ENCODE measurements around the gene RINL.

The RINL gene

DNA sequence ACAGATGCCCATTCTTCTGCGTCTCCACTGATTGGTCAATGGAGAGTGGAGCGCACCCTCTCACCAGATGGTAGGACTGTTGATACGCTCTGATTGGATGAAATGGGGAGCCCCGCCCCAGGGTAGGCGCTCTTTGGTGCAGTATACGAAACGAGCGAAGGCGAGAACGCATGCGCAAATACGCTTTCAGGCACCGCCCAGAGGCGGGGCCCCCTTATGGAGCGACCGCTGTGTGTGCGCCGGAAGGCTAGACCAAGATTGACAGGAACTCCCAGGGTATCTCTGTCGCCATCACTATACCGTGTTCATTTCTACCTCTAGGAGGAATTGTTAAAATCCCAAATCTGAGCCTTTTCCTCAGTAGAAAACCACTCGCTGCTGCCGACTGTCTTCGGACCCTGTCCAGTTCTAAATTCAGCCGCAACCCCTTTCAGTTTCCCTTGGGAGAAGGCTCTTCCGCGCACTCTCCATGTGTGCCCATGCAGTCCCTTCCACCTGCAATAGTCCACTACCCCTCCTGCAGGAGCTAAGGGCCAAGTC is 27.6 kb downstream of the RINL start:
- Histone ChIP-seq H3K36me3 (ENCODE audit: low read depth) (peaks cover 36% of the 10 kb centered on the region), H3K9me3 (ENCODE audit: severe bottlenecking) (no peaks in the 10 kb centered on the region), H3K4me1 (ENCODE audit: insufficient read depth, poor library complexity, severe bottlenecking) (peaks cover 12% of the 10 kb centered on the region), H3K27ac (ENCODE audit: poor library complexity, severe bottlenecking) (peak overlapping the region; percentile 93), H3K27me3 (ENCODE audit: insufficient read depth, poor library complexity, severe bottlenecking) (no peaks in the 10 kb centered on the region), H3K4me3 (ENCODE audit: severe bottlenecking) (peak overlapping the region; percentile 86)
- TF ChIP-seq, protein P1, sequence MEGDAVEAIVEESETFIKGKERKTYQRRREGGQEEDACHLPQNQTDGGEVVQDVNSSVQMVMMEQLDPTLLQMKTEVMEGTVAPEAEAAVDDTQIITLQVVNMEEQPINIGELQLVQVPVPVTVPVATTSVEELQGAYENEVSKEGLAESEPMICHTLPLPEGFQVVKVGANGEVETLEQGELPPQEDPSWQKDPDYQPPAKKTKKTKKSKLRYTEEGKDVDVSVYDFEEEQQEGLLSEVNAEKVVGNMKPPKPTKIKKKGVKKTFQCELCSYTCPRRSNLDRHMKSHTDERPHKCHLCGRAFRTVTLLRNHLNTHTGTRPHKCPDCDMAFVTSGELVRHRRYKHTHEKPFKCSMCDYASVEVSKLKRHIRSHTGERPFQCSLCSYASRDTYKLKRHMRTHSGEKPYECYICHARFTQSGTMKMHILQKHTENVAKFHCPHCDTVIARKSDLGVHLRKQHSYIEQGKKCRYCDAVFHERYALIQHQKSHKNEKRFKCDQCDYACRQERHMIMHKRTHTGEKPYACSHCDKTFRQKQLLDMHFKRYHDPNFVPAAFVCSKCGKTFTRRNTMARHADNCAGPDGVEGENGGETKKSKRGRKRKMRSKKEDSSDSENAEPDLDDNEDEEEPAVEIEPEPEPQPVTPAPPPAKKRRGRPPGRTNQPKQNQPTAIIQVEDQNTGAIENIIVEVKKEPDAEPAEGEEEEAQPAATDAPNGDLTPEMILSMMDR (IDR thresholded peaks at IDR 0.05; ENCODE audit: poor library complexity, severe bottlenecking), result no peak
- ATAC-seq (ENCODE audit: low read depth) (peak; percentile 84), DNase-seq (ENCODE audit: low spot score) (no peak)

DNA sequence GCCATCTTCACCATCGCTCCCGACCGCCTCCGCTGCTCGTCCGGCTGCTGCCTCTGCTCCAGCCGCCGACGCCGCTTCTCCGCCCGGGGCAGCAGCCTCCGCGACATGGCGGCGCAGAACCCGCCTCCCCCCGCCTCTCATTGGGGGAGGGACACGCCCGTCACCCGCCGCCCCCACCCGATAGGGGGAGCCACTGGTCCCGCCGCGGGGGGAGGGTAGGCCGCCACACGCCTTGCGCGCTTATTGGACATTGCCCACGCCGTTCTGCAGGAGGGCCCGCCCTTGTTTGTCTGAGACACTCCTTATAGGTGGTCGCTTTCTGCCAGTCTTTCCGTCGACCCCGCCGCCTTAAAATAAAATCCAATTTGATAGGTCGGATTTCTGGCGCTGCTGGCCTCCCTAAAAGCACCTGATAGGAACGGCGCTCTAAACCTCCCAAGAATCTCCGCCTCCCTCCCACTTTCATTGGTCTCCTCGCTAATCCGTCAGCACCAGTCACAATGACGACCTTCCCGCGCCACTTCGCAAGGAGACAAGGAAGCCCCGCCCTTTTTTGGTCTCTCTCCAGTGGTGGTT is 28.1 kb downstream of the RINL start, which contains the start of gene HNRNPL:
HNRNPL (minus strand) TSS at position 127 of the 576 bp plus-strand sequence; CDS start at position 107, 20 bp downstream.
- H3K4me3 ChIP-seq (ENCODE audit: severe bottlenecking), result peak within 1 kb of the TSS; percentile 94
- no peaks in the 10 kb centered on the region for H3K9me3 ChIP-seq (ENCODE audit: severe bottlenecking)
- ATAC-seq (ENCODE audit: low read depth) (peak; percentile 75), DNase-seq (ENCODE audit: low spot score) (peak; percentile 100)
- H3K4me1 ChIP-seq (ENCODE audit: insufficient read depth, poor library complexity, severe bottlenecking), result peaks cover 12% of the 10 kb centered on the region
- peaks cover 42% of the 10 kb centered on the region for H3K36me3 ChIP-seq (ENCODE audit: low read depth)
- TF ChIP-seq, protein P1 (IDR thresholded peaks at IDR 0.05; ENCODE audit: poor library complexity, severe bottlenecking), result peak; percentile 41
- peak within 1 kb of the TSS; percentile 93 for H3K27ac ChIP-seq (ENCODE audit: poor library complexity, severe bottlenecking)
- no peaks in the 10 kb centered on the region for H3K27me3 ChIP-seq (ENCODE audit: insufficient read depth, poor library complexity, severe bottlenecking)

DNA sequence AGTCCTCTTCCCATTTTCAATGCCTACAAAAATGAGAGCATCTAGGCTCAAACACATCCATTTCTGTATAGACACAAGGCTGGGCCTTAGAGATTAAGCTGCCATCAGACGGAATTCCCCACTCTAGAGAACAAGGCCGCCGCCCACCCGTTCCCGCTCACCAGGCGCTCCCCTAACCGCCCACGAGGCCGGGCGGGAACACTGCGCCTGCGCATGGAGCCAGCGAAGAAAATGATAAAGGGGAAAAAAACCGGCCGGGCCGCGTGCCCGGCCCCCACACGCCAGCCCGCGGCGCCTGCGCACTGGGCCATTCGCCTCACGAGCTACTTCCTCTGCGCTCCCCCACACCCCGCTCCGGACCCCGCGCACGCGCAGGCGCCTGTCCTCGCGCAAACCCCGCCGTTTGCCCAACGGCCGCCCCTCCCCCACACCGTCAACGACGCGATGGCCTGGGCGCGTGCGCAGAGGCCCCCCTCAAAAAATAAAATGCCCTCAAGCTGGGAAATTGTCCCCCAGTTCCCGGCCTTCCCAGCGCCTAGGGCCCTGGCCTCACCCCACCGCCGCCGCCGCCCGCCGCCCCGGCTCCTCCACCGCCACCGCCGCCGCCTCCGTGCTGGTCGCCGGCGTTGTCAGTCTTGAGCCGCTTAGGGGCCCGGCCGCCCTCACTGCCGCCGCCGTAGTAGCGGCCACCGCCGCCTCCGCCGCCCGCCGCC is 28.8 kb downstream of the RINL start:
- no peaks in the 10 kb centered on the region for H3K9me3 ChIP-seq (ENCODE audit: severe bottlenecking)
- H3K4me1 ChIP-seq (ENCODE audit: insufficient read depth, poor library complexity, severe bottlenecking), result peaks cover 12% of the 10 kb centered on the region
- peak overlapping the region; percentile 93 for H3K27ac ChIP-seq (ENCODE audit: poor library complexity, severe bottlenecking)
- DNase-seq (ENCODE audit: low spot score) (peak; percentile 96), ATAC-seq (ENCODE audit: low read depth) (0 out of 3 replicates have a peak, but pooled peaks have one; percentile 1)
- H3K27me3 ChIP-seq (ENCODE audit: insufficient read depth, poor library complexity, severe bottlenecking), result no peaks in the 10 kb centered on the region
- TF ChIP-seq, protein P1 (IDR thresholded peaks at IDR 0.05; ENCODE audit: poor library complexity, severe bottlenecking), result no peak
- H3K4me3 ChIP-seq (ENCODE audit: severe bottlenecking), result peak overlapping the region; percentile 94
- H3K36me3 ChIP-seq (ENCODE audit: low read depth), result peaks cover 48% of the 10 kb centered on the region

DNA sequence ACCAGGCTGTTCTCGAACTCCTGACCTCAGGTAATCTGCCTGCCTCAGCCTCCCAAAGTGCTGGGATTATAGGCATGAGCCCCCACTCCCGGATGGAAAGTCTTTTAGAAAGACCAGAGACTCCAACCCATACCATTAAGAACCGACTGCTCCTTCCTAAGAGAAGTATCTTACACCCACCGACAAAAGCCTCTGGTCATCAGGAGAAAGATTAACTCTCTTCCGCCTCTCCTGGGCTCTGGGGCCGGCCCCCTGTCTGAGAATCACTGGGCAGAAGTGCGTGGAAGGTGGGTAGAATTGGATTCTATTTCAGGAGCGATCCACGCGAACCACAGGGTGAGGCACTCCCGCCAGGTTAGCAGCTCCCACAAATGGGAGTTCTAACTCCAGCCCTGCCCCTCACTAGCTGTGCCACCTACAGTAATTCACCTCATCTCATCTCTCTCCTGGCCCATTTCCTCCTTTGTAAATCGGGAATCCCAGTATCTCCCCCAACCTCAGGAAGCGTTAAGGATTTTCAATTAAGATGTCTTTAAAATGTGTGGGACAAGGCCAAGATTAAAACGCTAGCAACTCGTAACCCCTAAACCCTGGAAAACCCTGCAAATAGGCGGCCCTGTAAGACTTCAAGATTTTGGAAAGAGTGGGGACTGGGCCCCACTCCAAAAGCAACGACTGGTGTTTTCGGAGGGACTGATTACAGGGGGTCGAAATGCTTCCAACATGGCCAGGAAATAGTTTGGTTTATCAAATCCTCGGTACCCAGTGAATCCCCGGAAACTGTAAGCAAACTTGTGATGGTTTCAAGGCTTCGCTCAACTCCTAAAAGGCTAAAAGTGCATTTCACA is 29.6 kb downstream of the RINL start:
- Histone ChIP-seq H3K27me3 (ENCODE audit: insufficient read depth, poor library complexity, severe bottlenecking) (no peaks in the 10 kb centered on the region), H3K27ac (ENCODE audit: poor library complexity, severe bottlenecking) (peak overlapping the region; percentile 93), H3K4me3 (ENCODE audit: severe bottlenecking) (peak overlapping the region; percentile 94), H3K4me1 (ENCODE audit: insufficient read depth, poor library complexity, severe bottlenecking) (peaks cover 12% of the 10 kb centered on the region), H3K9me3 (ENCODE audit: severe bottlenecking) (no peaks in the 10 kb centered on the region), H3K36me3 (ENCODE audit: low read depth) (peaks cover 56% of the 10 kb centered on the region)
- TF ChIP-seq, protein P1 (IDR thresholded peaks at IDR 0.05; ENCODE audit: poor library complexity, severe bottlenecking), result no peak
- no peak for ATAC-seq (ENCODE audit: low read depth)
- no peak for DNase-seq (ENCODE audit: low spot score)
